Mesenchymal stem cell (in vitro differentiated cells and primary cell): ENCODE data around the gene PRKCQ.

Source experiments
- DNase-seq: peaks from one replicate; pipeline ENCODE4 v3.0.0-alpha.2; 2013
- H2AFZ ChIP-seq: one replicate; pipeline ENCODE4 v1.6.1; 2013; ENCODE audit warnings: low read depth, mild to moderate bottlenecking, control low read depth, inconsistent platforms, low read length, moderate library complexity
- H2AK5ac ChIP-seq: 2 replicates; pipeline ENCODE4 v1.6.1; 2013; ENCODE audit warnings: low read length, moderate library complexity, mild to moderate bottlenecking, inconsistent platforms; ENCODE audit not compliant: severe bottlenecking
- H2BK120ac ChIP-seq: one replicate; pipeline ENCODE4 v1.6.1; 2013; ENCODE audit warnings: low read depth, mild to moderate bottlenecking, inconsistent platforms, low read length, moderate library complexity
- H2BK12ac ChIP-seq, 2 experiments: one replicate each; pipeline ENCODE4 v1.6.1; 2013; ENCODE audit warnings: inconsistent platforms in 2 of 2, low read length in 2 of 2, mild to moderate bottlenecking in 2 of 2, moderate library complexity in 2 of 2, control low read depth in 1 of 2
- H2BK15ac ChIP-seq: one replicate; pipeline ENCODE4 v1.6.1; 2013; ENCODE audit warnings: mild to moderate bottlenecking, low read depth, inconsistent platforms; ENCODE audit not compliant: poor library complexity, severe bottlenecking
- H2BK5ac ChIP-seq: 2 replicates; pipeline ENCODE4 v1.6.1; 2013; ENCODE audit warnings: low read depth, mild to moderate bottlenecking, low read length, control low read depth, inconsistent platforms; ENCODE audit not compliant: poor library complexity, severe bottlenecking
- H3K14ac ChIP-seq, 2 experiments: one replicate each; pipeline ENCODE4 v1.6.1; 2013; ENCODE audit warnings: inconsistent platforms in 2 of 2, low read length in 2 of 2, control low read depth in 1 of 2, mild to moderate bottlenecking in 1 of 2, moderate library complexity in 1 of 2
- H3K18ac ChIP-seq, 2 experiments: one replicate each; pipeline ENCODE4 v1.6.1; 2013; ENCODE audit warnings: inconsistent platforms in 2 of 2, low read length in 2 of 2, control low read depth in 1 of 2, low read depth in 1 of 2, mild to moderate bottlenecking in 1 of 2
- H3K23ac ChIP-seq, 2 experiments: one replicate each; pipeline ENCODE4 v1.6.1; 2013; ENCODE audit warnings: inconsistent platforms in 2 of 2, low read length in 2 of 2, mild to moderate bottlenecking in 2 of 2, moderate library complexity in 2 of 2, control low read depth in 1 of 2
- H3K27ac ChIP-seq: 2 replicates; pipeline ENCODE4 v1.5.1; 2013; ENCODE audit warnings: mild to moderate bottlenecking, moderate library complexity, low read length, control low read depth, inconsistent platforms; ENCODE audit not compliant: poor library complexity, severe bottlenecking
- H3K27me3 ChIP-seq, 2 experiments: 2 replicates each; pipeline versions ENCODE4 v1.6.1 to v1.7.0; 2013; ENCODE audit warnings: low read length in 2 of 2, mild to moderate bottlenecking in 2 of 2, moderate library complexity in 2 of 2, control low read depth in 1 of 2, inconsistent platforms in 1 of 2; ENCODE audit not compliant: control insufficient read depth in 1 of 2, insufficient read depth in 1 of 2
- H3K36me3 ChIP-seq, 2 experiments: 2 replicates each; pipeline versions ENCODE4 v1.6.1 to v1.7.0; 2013; ENCODE audit warnings: low read length in 2 of 2, control low read depth in 1 of 2, inconsistent platforms in 1 of 2, low read depth in 1 of 2, mild to moderate bottlenecking in 1 of 2; ENCODE audit not compliant: insufficient read depth in 2 of 2, control insufficient read depth in 1 of 2
- H3K4ac ChIP-seq, 2 experiments: one replicate each; pipeline ENCODE4 v1.6.1; 2013; ENCODE audit warnings: inconsistent platforms in 2 of 2, low read length in 2 of 2, mild to moderate bottlenecking in 2 of 2, moderate library complexity in 2 of 2, control low read depth in 1 of 2, low read depth in 1 of 2
- H3K4me1 ChIP-seq: 2 replicates; pipeline ENCODE4 v1.6.1; 2013; ENCODE audit warnings: low read depth, low read length, control low read depth; ENCODE audit not compliant: control insufficient read depth, insufficient read depth
- H3K4me2 ChIP-seq: 2 replicates; pipeline ENCODE4 v1.6.1; 2013; ENCODE audit warnings: low read length, mild to moderate bottlenecking, inconsistent platforms; ENCODE audit not compliant: poor library complexity, severe bottlenecking
- H3K4me3 ChIP-seq, 2 experiments: 2 replicates each; pipeline versions ENCODE4 v1.5.1 to v1.7.0; 2013; ENCODE audit warnings: low read length in 2 of 2, mild to moderate bottlenecking in 2 of 2, control low read depth in 1 of 2, low read depth in 1 of 2; ENCODE audit not compliant: insufficient read depth in 1 of 2
- H3K79me1 ChIP-seq: replicated peaks from 2 replicates; pipeline ENCODE4 v1.6.1; 2013; ENCODE audit warnings: mild to moderate bottlenecking, control low read depth, low read length, inconsistent platforms; ENCODE audit not compliant: poor library complexity, severe bottlenecking
- H3K9ac ChIP-seq: 2 replicates; pipeline ENCODE4 v1.7.0; 2013; ENCODE audit warnings: mild to moderate bottlenecking, low read length, moderate library complexity
- H3K9me3 ChIP-seq: 2 replicates; pipeline ENCODE4 v1.7.0; 2013; ENCODE audit warnings: mild to moderate bottlenecking, low read length; ENCODE audit not compliant: control insufficient read depth
- H4K8ac ChIP-seq: one replicate; pipeline ENCODE4 v1.6.1; 2013; ENCODE audit warnings: inconsistent platforms, mild to moderate bottlenecking, low read length, moderate library complexity
- H4K91ac ChIP-seq: one replicate; pipeline ENCODE4 v1.6.1; 2013; ENCODE audit warnings: mild to moderate bottlenecking, low read length, inconsistent platforms
- WGBS: methylation state at CpG from one replicate; pipeline ENCODE4 v1.1.7; 2013; ENCODE audit warnings: mixed read lengths; 5-methylcytosine and 5-hydroxymethylcytosine counted together

PRKCQ gene

GRCh38 chr10:6410830-6411229 is 169.2 kb downstream of the PRKCQ start:
- H3K18ac ChIP-seq: no peak overlapping the region
- H3K4me1 ChIP-seq: no peaks in the 10 kb centered on the region
- DNase-seq: no peak
- H3K79me1 ChIP-seq: no peaks in the 10 kb centered on the region
- no peaks in the 10 kb centered on the region for H3K9me3 ChIP-seq
- H2BK15ac ChIP-seq: no peak overlapping the region
- H2AK5ac ChIP-seq: no peak overlapping the region
- no peaks in the 10 kb centered on the region for H3K36me3 ChIP-seq
- H3K27me3 ChIP-seq: peaks cover 11% of the 10 kb centered on the region in 2 experiments
- no peak overlapping the region for H2BK12ac ChIP-seq
- no peak overlapping the region for H4K8ac ChIP-seq
- no peak overlapping the region for H2BK5ac ChIP-seq
- no peak overlapping the region for H3K9ac ChIP-seq
- no peak overlapping the region for H3K23ac ChIP-seq
- no peak overlapping the region for H3K14ac ChIP-seq
- H2BK120ac ChIP-seq: no peak overlapping the region
- no peak overlapping the region for H3K4ac ChIP-seq
- H2AFZ ChIP-seq: no peak overlapping the region
- no peak overlapping the region for H3K4me3 ChIP-seq
- no peak overlapping the region for H3K4me2 ChIP-seq
- no peak overlapping the region for H4K91ac ChIP-seq
- WGBS: 96% methylated on average over 14 of the region's 15 CpGs
- H3K27ac ChIP-seq: no peak overlapping the region

GRCh38 chr10:6409971-6410643 is 170.0 kb downstream of the PRKCQ start:
- WGBS: 5% methylated on average over 2 of the region's 2 CpGs
- no peak overlapping the region for H3K4ac ChIP-seq
- H3K14ac ChIP-seq: no peak overlapping the region
- no peak overlapping the region for H2BK12ac ChIP-seq
- H2AFZ ChIP-seq: no peak overlapping the region
- H3K36me3 ChIP-seq: no peaks in the 10 kb centered on the region
- no peak overlapping the region for H3K4me3 ChIP-seq
- peak overlapping the region; percentile 5 for H3K9ac ChIP-seq
- H3K4me2 ChIP-seq: no peak overlapping the region
- no peak overlapping the region for H3K23ac ChIP-seq
- no peaks in the 10 kb centered on the region for H3K4me1 ChIP-seq
- H2AK5ac ChIP-seq: no peak overlapping the region
- H3K79me1 ChIP-seq: no peaks in the 10 kb centered on the region
- DNase-seq: peak; percentile 91
- no peak overlapping the region for H3K27ac ChIP-seq
- no peak overlapping the region for H2BK15ac ChIP-seq
- H3K18ac ChIP-seq: no peak overlapping the region
- no peak overlapping the region for H4K91ac ChIP-seq
- no peak overlapping the region for H2BK120ac ChIP-seq
- H4K8ac ChIP-seq: no peak overlapping the region
- peaks cover 15 to 18% of the 10 kb centered on the region in 2 experiments for H3K27me3 ChIP-seq
- H3K9me3 ChIP-seq: no peaks in the 10 kb centered on the region
- no peak overlapping the region for H2BK5ac ChIP-seq

- Histone ChIP-seq H2BK120ac (no peak overlapping the region), H3K79me1 (no peaks in the 10 kb centered on the region), H2AFZ (no peak overlapping the region), H3K27me3 (peaks cover 14 to 26% of the 10 kb centered on the region in 2 experiments), H2BK12ac (no peak overlapping the region), H3K4me1 (no peaks in the 10 kb centered on the region), H3K18ac (no peak overlapping the region), H3K14ac (no peak overlapping the region), H3K9ac (no peak overlapping the region), H3K9me3 (no peaks in the 10 kb centered on the region), H3K4ac (no peak overlapping the region), H2AK5ac (no peak overlapping the region), H4K8ac (no peak overlapping the region), H3K4me3 (no peak overlapping the region), H2BK15ac (no peak overlapping the region), H4K91ac (no peak overlapping the region), H3K27ac (no peak overlapping the region), H2BK5ac (no peak overlapping the region), H3K36me3 (no peaks in the 10 kb centered on the region), H3K23ac (no peak overlapping the region), H3K4me2 (no peak overlapping the region)
- 89% methylated on average over 3 of the region's 3 CpGs for WGBS
- DNase-seq: no peak
These were observed 171.3 kb downstream of the PRKCQ start for GRCh38 chr10:6408799-6409198.

- H2BK15ac ChIP-seq: no peak overlapping the region
- H3K18ac ChIP-seq: peak overlapping the region in 1 of 2 experiments; percentile 5
- no peak overlapping the region for H2BK5ac ChIP-seq
- no peak overlapping the region for H3K23ac ChIP-seq
- H3K9ac ChIP-seq: no peak overlapping the region
- H2AK5ac ChIP-seq: no peak overlapping the region
- no peak overlapping the region for H2AFZ ChIP-seq
- peak overlapping the region in 1 of 2 experiments; percentile 15 for H2BK12ac ChIP-seq
- no peaks in the 10 kb centered on the region for H3K36me3 ChIP-seq
- no peak overlapping the region for H3K4ac ChIP-seq
- peak overlapping the region; percentile 74 for H4K91ac ChIP-seq
- H3K27me3 ChIP-seq: peaks cover 20 to 40% of the 10 kb centered on the region in 2 experiments
- no peaks in the 10 kb centered on the region for H3K79me1 ChIP-seq
- no peak overlapping the region for H2BK120ac ChIP-seq
- no peaks in the 10 kb centered on the region for H3K4me1 ChIP-seq
- WGBS: 93% methylated on average over 10 of the region's 11 CpGs
- no peak overlapping the region for H4K8ac ChIP-seq
- H3K27ac ChIP-seq: no peak overlapping the region
- no peak overlapping the region for H3K4me2 ChIP-seq
- no peak for DNase-seq
- H3K14ac ChIP-seq: peak overlapping the region in 1 of 2 experiments; percentile 23
- H3K9me3 ChIP-seq: no peaks in the 10 kb centered on the region
- no peak overlapping the region for H3K4me3 ChIP-seq
These were observed 172.9 kb downstream of the PRKCQ start for GRCh38 chr10:6407034-6407721.
